Lower leg skin (tissue), 3 donors: ENCODE measurements around the gene OR13A1.

Experiments used
- POLR2A ChIP-seq, 2 donors: fragments of 450-650 bp; IDR thresholded peaks; one replicate each; pipeline ENCODE4 v1.6.1; 2016 to 2017; ENCODE audit warnings: antibody characterized with exemption in 2 of 2, mild to moderate bottlenecking in 1 of 2, moderate library complexity in 1 of 2
- TF ChIP-seq, protein P1 (sequence below), 3 donors: fragments of 450-650 bp; IDR thresholded peaks; one replicate each; pipeline ENCODE4 v1.5.1; 2016; ENCODE audit warnings: antibody characterized with exemption in 3 of 3, mild to moderate bottlenecking in 3 of 3, moderate library complexity in 2 of 3

DNA sequence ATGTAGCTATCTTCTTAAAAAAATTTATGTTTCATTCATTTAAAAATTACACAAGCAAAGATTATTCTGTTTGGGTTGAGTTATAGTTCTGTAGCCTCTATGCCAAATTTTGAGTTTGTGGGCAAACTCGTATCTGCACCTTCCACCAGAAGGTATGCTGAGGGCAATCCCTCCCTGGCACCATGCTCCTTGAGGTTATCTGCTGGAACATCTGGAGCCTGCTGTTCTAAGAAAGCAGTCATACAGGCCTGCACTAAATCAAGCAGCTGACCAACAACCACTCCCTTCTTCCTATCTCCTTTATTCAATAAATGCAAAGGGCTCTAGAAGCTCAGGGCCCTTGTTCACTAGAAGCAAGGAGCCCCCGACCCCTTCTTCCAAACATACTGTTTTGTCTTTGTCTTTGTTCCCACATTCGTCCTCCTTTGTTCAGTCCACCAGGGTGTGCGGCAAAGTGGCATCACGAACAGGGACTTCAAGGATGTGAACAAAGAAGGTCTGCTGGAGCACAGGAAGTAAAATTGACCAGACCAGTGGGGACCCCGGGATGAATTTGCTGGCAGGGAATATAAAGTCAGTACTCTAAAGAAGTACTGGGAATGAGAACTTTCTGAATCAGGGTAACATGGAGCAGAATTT, 36.4 kb downstream of the OR13A1 start:
- TF ChIP-seq, protein P1, sequence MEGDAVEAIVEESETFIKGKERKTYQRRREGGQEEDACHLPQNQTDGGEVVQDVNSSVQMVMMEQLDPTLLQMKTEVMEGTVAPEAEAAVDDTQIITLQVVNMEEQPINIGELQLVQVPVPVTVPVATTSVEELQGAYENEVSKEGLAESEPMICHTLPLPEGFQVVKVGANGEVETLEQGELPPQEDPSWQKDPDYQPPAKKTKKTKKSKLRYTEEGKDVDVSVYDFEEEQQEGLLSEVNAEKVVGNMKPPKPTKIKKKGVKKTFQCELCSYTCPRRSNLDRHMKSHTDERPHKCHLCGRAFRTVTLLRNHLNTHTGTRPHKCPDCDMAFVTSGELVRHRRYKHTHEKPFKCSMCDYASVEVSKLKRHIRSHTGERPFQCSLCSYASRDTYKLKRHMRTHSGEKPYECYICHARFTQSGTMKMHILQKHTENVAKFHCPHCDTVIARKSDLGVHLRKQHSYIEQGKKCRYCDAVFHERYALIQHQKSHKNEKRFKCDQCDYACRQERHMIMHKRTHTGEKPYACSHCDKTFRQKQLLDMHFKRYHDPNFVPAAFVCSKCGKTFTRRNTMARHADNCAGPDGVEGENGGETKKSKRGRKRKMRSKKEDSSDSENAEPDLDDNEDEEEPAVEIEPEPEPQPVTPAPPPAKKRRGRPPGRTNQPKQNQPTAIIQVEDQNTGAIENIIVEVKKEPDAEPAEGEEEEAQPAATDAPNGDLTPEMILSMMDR (IDR thresholded peaks at IDR 0.05) = no peak
- TF ChIP-seq POLR2A (IDR thresholded peaks at IDR 0.05) = no peak
